Fibroblast of villous mesenchyme (primary cell): ENCODE data around the gene MCF2L. TPM values are rescaled to one million over a fixed set of nuclear protein-coding genes. Genes with fewer than 3 reads are reported as not detected.
"Not testable (repeated sequence)": the region's sequence is repeated elsewhere in the genome, so short reads cannot be mapped to it uniquely, and the experiment has no call there.

ENCODE experiments used
- DNase-seq: peaks from one replicate; pipeline ENCODE4 v3.0.0-alpha.2; 2010; ENCODE audit warnings: low read depth
- H3K4me3 ChIP-seq: 2 replicates; pipeline ENCODE4 v1.5.1; 2011; ENCODE audit warnings: low read depth, mild to moderate bottlenecking, low read length
- CTCF ChIP-seq: IDR thresholded peaks from 2 replicates; pipeline ENCODE4 v1.5.1; 2012; ENCODE audit warnings: low read depth, mild to moderate bottlenecking, low read length; ENCODE audit not compliant: insufficient read depth
- total RNA-seq: library from RNA; depleted of rRNA; stranded (reverse); fragments of >200 nt; gene quantifications from 2 replicates; pipeline ENCODE4 v1.2.3, GENCODE V29; 2012

Gene MCF2L
- total RNA-seq, 1 donor = under 0.01 TPM

DNA sequence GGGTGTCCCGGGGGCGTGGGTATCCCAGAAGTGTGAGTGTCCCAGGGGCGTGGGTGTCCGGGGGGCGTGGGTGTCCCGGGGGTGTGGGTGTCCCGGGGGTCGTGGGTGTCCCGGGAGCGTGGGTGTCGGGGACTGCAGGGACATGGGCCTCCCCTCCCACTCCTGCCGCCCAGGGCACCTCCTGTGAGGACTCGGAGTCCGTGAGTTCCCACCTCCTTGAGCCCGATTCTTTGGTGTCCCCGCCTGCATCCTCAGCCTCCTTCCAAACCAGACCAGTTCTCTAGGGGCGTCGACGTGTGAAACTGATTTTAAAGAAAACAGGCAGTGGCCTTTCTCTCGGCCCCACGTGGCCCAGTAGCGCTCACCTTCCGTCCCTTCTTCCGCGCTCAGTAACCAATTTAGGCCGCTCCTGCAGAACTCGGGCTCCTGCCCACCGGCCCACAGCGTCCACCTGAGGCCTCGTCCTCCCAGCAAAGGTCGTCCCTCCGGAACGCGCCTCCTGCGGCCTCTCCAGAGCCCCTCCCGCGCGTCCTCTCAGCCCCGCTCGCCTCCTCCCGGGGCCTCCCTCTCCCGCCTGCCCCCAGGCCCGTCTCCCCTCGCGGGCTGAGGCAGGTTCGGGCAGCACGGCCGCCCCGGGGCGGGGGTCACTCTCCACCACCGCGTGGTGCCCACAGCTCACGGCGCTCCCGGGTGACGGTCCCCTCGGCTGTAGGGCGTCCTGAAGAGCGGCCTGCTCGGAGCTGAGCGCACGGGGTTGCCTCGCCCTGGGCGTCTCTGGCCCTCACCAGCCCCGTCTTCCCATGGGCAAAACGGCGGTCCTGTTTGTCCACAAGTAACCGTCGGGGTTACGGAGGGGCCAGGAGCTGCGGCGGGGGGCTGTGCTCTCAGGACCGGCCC is 140.4 kb downstream of the MCF2L start:
- H3K4me3 ChIP-seq = no peak overlapping the region
- TF ChIP-seq CTCF = no peak
- DNase-seq = no peak

DNA sequence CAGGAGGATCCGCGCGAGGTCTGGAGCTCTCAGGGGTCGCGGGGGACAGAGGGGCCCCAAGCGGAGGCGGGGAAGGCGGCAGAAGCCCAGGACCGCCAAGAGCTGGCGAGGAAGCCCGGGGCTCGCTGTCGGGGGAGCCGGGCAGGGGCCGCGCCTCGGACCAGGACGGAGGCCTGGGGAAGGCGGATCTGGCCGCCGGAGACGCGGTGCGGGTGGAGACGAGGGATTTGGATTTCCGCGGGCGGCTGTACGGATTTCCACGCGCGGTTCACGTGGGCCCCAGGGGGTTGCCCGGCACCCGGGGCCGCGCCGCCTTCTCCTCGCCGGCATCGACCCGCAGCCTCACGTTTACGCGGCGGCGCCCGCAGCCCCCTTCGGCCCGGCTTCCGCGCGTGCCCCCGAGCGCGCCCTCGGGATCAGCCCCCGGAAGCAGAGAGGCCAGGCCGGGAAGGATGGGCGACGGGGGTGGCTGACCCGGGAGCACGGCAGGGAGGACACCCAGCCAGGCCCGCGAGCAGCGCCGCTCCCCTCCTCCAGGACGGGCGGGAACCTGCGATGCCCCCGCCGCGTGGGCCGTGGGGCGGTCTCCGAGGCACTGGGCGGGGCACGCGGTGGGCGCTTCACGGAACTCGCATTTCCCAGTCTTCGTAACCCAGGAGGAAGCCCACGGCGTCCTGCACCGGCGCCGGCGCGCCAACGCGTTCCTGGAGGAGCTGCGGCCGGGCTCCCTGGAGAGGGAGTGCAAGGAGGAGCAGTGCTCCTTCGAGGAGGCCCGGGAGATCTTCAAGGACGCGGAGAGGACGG is 141.2 kb downstream of the MCF2L start:
- H3K4me3 ChIP-seq = no peak overlapping the region
- no peak for TF ChIP-seq CTCF
- no peak for DNase-seq

- no peak overlapping the region for H3K4me3 ChIP-seq
- TF ChIP-seq CTCF = no peak
- DNase-seq = no peak
These were observed 141.9 kb downstream of the MCF2L start for GRCh38 chr13:113110852-113111315.

GRCh38 chr13:113111821-113112220 is 142.8 kb downstream of the MCF2L start:
- not testable (repeated sequence) for H3K4me3 ChIP-seq, DNase-seq

GRCh38 chr13:113112475-113112874 is 143.5 kb downstream of the MCF2L start:
- H3K4me3 ChIP-seq = not testable (repeated sequence)

GRCh38 chr13:113112893-113113845 is 144.2 kb downstream of the MCF2L start:
- H3K4me3 ChIP-seq = no peak overlapping the region
- no peak for TF ChIP-seq CTCF
- DNase-seq = no peak

More at GRCh38 chr13:113112475-113112874, 143.5 kb downstream of the MCF2L start:
- not testable (repeated sequence) for DNase-seq

- TF ChIP-seq CTCF = no peak
- DNase-seq = no peak
- H3K4me3 ChIP-seq = no peak overlapping the region
These were observed 144.8 kb downstream of the MCF2L start for GRCh38 chr13:113113846-113114271.
